Esophagus squamous epithelium (tissue), 5 donors: Measurements from ENCODE around the gene TSC2. TPM values are rescaled to one million over a fixed set of nuclear protein-coding genes. Genes with fewer than 3 reads are reported as not detected.

Experiments
- DNase-seq: peaks from one replicate; lab custom pipeline; 2025; lab: John Stamatoyannopoulos, UW
- H3K27ac ChIP-seq, 4 donors: fragments of 200-600 bp; sonication (generic); one replicate each; pipeline ENCODE4 v1.5.1; 2016 to 2019; ENCODE audit warnings: mild to moderate bottlenecking in 1 of 4
- H3K27me3 ChIP-seq, 4 donors: fragments of 200-600 bp; sonication (generic); 1 replicate in 3 of 4; 2 replicates in 1 of 4; pipeline versions ENCODE4 v1.5.1 to v1.6.0; 2017 to 2021; ENCODE audit warnings: antibody characterized with exemption in 1 of 4
- H3K36me3 ChIP-seq, 3 donors: fragments of 200-600 bp; sonication (generic); one replicate each; pipeline ENCODE4 v1.5.1; 2016 to 2019
- H3K4me1 ChIP-seq, 3 donors: fragments of 200-600 bp; sonication (generic); one replicate each; pipeline ENCODE4 v1.5.1; 2017 to 2019
- H3K4me3 ChIP-seq, 4 donors: fragments of 200-600 bp; sonication (generic); 1 replicate in 3 of 4; 2 replicates in 1 of 4; pipeline ENCODE4 v1.5.1; 2016 to 2019; ENCODE audit warnings: mild to moderate bottlenecking in 2 of 4, moderate library complexity in 1 of 4
- H3K9me3 ChIP-seq, 3 donors: fragments of 200-600 bp; sonication (generic); one replicate each; pipeline ENCODE4 v1.5.1; 2016 to 2019
- CTCF ChIP-seq, 6 experiments: fragments of 450-650 bp in 4 of 6; fragments of 200-600 bp in 2 of 6; sonication (generic) in 2 of 6; IDR thresholded peaks; one replicate each; pipeline ENCODE4 v1.5.1; 2016 to 2019; ENCODE audit warnings: antibody characterized with exemption in 6 of 6, mild to moderate bottlenecking in 4 of 6, moderate library complexity in 4 of 6
- POLR2A ChIP-seq, 4 donors: fragments of 450-650 bp; IDR thresholded peaks; one replicate each; pipeline ENCODE4 v1.6.1; 2017; ENCODE audit warnings: antibody characterized with exemption in 4 of 4, mild to moderate bottlenecking in 4 of 4, moderate library complexity in 3 of 4
- WGBS, 2 donors: methylation state at CpG; one replicate each; pipeline ENCODE4 v1.1.5; 2018; 5-methylcytosine and 5-hydroxymethylcytosine counted together
- intact Hi-C: fragments of 100-400 bp; cut with DNase I; formaldehyde crosslinking; loops from one replicate; pipeline ENCODE4 v1.15.0; 2022
- total RNA-seq, 4 donors: library from RNA; depleted of rRNA; stranded (reverse); fragments of >200 nt; gene quantifications; one replicate each; pipeline ENCODE4 v1.1.0, GENCODE V29; 2016
- donor health status: DM: yes; HTN: yes; CAD: no.

Gene TSC2
- total RNA-seq, 4 donors from 2014 or later: 22.8 to 79.7 (median 41.2) TPM

DNA sequence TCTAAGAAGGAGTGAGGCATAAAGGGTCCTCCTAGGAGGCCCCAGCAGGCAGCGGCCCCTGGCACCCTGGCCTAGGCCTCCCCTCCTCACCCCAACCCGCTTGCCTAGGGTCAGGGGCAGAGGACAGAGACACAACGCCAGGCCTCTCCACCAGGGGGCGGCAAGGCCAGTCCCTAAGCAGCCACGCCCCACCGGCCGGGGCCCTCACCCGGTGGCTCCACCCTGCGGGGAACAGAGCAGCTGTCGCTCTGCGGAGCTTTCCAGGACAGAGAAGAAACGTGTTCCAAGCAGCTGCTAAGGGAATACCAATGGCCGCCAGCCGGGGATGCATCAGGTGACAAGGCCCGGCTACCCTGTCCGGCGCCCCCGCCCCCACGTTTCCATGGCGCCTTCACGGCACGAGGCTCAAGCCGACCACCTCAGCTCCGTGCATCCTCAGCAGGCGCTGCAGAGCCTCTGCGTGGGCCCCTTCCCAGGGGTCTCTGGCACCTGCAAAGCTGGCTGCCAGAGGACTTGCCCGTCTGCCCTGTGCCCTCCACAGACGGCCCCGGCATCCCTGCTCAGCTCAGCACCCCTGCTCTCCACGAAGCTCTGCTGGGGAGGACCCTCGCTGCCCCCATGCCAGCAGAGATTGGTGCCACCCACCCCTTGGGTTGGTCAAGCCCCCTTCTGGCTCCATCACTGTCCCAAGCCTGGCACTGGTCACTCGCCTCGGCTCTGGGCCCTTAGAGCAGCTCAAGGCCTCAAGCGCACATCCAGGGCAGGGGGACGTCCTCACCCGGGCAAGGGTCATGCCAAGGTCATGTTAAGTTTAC lies 43.8 kb upstream of the TSC2 start:
- peak; percentile 49 for DNase-seq
- intact Hi-C loops: no loop called here
- Histone ChIP-seq H3K4me1 (peaks cover 37 to 59% (median 48%) of the 10 kb centered on the region in 3 donors), H3K27me3 (no peaks in the 10 kb centered on the region), H3K9me3 (no peaks in the 10 kb centered on the region), H3K36me3 (peaks cover 34 to 57% (median 39%) of the 10 kb centered on the region in 3 donors), H3K27ac (peak overlapping the region in 1 of 4 donors; percentile 40), H3K4me3 (peak overlapping the region in 2 of 4 donors; percentile 16 to 49)
- 42% methylated on average over 2 of the region's 36 CpGs; no CpG with 5 or more reads in 1 of the 2 donors for WGBS, 2 donors
- TF ChIP-seq POLR2A (IDR thresholded peaks at IDR 0.05): no peak
- TF ChIP-seq CTCF (IDR thresholded peaks at IDR 0.05): peak; percentile 83 to 97 (median 94)

GRCh38 chr16:2004795-2005517 lies 42.8 kb upstream of the TSC2 start:
- no peak for DNase-seq
- Histone ChIP-seq H3K27ac (no peak overlapping the region), H3K9me3 (no peaks in the 10 kb centered on the region), H3K36me3 (peaks cover 25 to 48% (median 32%) of the 10 kb centered on the region in 3 donors), H3K4me3 (no peak overlapping the region), H3K27me3 (no peaks in the 10 kb centered on the region), H3K4me1 (peaks cover 37 to 63% (median 48%) of the 10 kb centered on the region in 3 donors)
- intact Hi-C loops: no loop called here
- WGBS, 2 donors: 53 to 65% methylated on average over 3 to 9 of the region's 34 CpGs
- no peak for TF ChIP-seq CTCF (IDR thresholded peaks at IDR 0.05)
- no peak for TF ChIP-seq POLR2A (IDR thresholded peaks at IDR 0.05)

DNA sequence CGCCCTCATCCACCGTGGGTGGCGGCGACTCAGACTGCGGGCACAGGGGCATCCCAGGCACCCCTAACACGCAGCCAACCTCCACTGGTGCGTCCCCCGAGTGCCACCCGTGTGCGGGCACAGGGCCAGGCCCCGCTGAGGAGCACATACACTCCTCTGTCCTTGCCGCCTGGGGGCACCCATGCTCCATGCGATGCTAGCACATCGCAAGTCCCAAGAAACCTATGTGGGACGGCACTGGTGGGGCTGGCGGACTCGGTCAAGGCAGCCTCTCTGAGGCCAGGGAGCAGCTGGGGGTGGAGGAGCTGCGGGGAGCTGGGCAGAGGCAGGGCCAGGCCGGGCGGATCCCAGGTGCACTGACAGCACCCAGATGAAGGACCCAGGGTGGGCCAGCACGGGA lies 42.1 kb upstream of the TSC2 start:
- DNase-seq: no peak
- H3K9me3 ChIP-seq: no peaks in the 10 kb centered on the region
- H3K4me1 ChIP-seq: peaks cover 44 to 70% (median 54%) of the 10 kb centered on the region in 3 donors
- 75 to 92% methylated on average over 5 to 8 of the region's 21 CpGs for WGBS, 2 donors
- no peak overlapping the region for H3K4me3 ChIP-seq
- intact Hi-C loops: no loop called here
- no peaks in the 10 kb centered on the region for H3K27me3 ChIP-seq
- no peak overlapping the region for H3K27ac ChIP-seq
- peaks cover 20 to 41% (median 26%) of the 10 kb centered on the region in 3 donors for H3K36me3 ChIP-seq
- TF ChIP-seq POLR2A (IDR thresholded peaks at IDR 0.05) (no peak), CTCF (IDR thresholded peaks at IDR 0.05) (no peak)

- DNase-seq: no peak
- Histone ChIP-seq H3K27me3 (no peaks in the 10 kb centered on the region), H3K9me3 (no peaks in the 10 kb centered on the region), H3K27ac (no peak overlapping the region), H3K4me1 (peaks cover 44 to 71% (median 56%) of the 10 kb centered on the region in 3 donors), H3K4me3 (no peak overlapping the region), H3K36me3 (peaks cover 15 to 34% (median 20%) of the 10 kb centered on the region in 3 donors)
- intact Hi-C loops: no loop called here
- TF ChIP-seq CTCF (IDR thresholded peaks at IDR 0.05) (no peak), POLR2A (IDR thresholded peaks at IDR 0.05) (no peak)
- 91% methylated on average over 3 to 7 of the region's 8 CpGs for WGBS, 2 donors
These were observed 41.5 kb upstream of the TSC2 start for GRCh38 chr16:2006317-2006716.
